HL-60/S4 treated with retinoic acid at 250 ng/mL for 4 days and 3 days (cell line): ENCODE data around the gene PYGM.

ENCODE experiments used
- in situ Hi-C: fragments of 300-500 bp; cut with MboI; formaldehyde crosslinking; loops from 2 replicates; pipeline ENCODE4 v1.7.0; 2022; ENCODE audit warnings: low sequenced_read_pairs

Gene PYGM

GRCh38 chr11:64754124-64754918, 5.5 kb downstream of the PYGM start:
- in situ Hi-C loops = no loop called here

- in situ Hi-C loops = no loop called here
These were observed 6.2 kb downstream of the PYGM start for GRCh38 chr11:64753380-64754123.

- in situ Hi-C loops = no loop called here
These were observed 6.8 kb downstream of the PYGM start for GRCh38 chr11:64753019-64753379.

GRCh38 chr11:64752175-64752970, 7.4 kb downstream of the PYGM start:
- in situ Hi-C loops = no loop called here

- in situ Hi-C loops = no loop called here
These were observed 8.2 kb downstream of the PYGM start for GRCh38 chr11:64751580-64751979.

GRCh38 chr11:64751136-64751535, 8.6 kb downstream of the PYGM start:
- in situ Hi-C loops = no loop called here

DNA sequence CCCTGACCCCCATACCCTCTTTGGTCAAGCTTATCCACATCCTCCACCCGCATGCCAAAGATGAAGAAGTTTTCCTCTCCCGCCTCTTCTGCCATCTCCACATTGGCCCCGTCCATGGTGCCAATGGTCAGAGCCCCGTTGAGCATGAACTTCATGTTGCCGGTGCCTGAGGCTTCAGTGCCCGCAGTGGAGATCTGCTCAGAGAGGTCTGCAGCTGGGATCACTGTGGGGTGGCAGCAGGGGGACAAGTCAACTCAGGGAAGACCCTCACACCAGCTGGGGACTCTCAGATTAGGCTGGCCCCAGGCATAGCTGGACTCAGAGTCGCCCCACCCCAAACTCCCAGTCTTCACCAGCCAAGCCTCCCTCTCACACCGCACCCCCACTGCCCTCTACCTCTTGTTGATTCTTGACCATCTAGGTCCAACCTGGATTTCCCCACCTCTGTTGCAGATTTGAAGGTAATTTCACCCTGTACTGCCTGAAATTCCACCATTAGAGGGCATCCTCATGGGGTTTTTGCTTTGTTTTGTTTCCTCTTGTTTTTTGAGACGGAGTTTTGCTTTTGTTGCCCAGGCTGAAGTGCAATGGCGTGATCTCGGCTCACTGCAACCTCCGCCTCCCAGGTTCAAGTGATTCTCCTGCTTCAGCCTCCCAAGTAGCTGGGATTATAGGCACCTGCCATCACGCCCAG, 9.3 kb downstream of the PYGM start:
- in situ Hi-C loops = no loop called here

- in situ Hi-C loops = no loop called here
These were observed 11.7 kb downstream of the PYGM start for GRCh38 chr11:64747961-64748665.

- in situ Hi-C loops = no loop called here
These were observed 13.3 kb downstream of the PYGM start for GRCh38 chr11:64746486-64746885.

DNA sequence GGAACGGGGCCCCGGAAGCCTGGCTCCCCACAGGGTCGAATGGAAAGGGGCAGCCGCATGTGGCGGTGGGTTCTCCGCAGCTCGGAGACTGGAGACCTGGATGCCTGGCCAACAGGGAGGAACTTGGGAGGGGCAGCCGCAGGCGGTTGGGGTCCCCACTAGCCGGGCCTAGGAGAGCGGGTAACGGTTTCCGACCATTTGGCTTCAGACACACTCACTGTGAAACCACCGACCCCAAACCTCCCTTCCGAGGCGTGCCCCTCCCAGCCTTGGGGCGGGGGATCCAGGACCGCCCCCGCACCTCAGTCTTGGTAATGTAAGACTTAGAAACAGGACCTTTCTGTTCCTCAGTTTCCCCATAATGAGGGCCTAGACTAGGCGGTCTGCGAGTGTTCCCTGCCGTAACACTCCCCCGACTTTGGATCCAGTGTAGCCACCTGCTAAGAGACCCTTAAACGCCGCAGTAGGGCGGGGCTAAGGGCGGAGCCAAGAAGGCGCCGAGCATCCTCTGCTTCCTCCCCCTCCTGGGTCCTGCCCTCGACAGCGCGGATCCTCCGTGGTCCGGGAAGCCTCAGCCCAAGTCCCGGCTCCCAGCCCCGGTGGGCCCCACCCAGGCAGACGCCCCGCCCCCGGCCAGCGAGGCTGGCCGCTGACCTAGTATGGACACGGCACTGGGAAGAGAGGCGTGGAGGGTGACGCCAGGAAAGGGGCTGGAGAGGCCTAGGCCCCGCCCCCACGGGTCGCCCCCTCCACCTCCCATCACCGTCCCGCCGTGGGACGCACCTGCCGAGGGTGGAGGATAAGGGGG, 14.0 kb downstream of the PYGM start:
- in situ Hi-C loops = no loop called here

- in situ Hi-C loops = no loop called here
These were observed 14.6 kb downstream of the PYGM start for GRCh38 chr11:64745189-64745520.

DNA sequence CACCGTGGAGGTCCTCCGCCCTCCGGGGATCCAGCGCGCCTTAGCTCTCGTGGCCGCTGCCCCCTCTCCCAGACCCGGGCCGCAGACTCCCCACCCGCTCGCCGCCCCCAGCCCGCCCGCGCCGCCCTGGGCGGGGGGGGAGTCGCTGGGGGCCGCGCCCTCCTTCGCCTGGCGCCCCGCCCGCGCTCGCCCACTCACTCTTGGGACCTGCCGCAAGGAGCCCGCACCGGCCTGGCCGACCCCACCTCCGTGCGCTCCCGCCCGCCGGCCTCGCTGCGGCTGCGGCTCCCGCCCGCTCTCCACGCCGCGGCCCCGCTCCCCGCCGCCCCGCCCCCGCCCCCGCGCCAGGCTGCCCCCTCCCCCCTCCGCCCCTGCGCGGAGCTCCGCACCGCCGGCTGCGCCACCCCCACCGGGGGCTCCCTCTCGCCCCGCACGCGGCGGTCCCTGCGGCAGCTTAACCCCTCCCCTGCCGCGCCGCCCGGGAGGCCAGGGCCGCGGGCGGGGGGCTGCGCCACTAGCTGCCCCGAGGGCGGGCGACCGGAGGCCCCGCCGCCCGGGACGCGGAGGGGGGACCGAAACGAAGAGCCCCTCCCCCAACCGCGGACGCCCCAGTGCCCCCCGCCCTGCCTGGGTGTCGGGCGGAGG, 15.1 kb downstream of the PYGM start:
- in situ Hi-C loops = no loop called here

- in situ Hi-C loops = no loop called here
These were observed 15.9 kb downstream of the PYGM start, which contains the start of gene RASGRP2 for GRCh38 chr11:64743591-64744543. RASGRP2 (minus strand) TSS chr11:64744142; CDS start chr11:64742866, 1,276 bp downstream.

DNA sequence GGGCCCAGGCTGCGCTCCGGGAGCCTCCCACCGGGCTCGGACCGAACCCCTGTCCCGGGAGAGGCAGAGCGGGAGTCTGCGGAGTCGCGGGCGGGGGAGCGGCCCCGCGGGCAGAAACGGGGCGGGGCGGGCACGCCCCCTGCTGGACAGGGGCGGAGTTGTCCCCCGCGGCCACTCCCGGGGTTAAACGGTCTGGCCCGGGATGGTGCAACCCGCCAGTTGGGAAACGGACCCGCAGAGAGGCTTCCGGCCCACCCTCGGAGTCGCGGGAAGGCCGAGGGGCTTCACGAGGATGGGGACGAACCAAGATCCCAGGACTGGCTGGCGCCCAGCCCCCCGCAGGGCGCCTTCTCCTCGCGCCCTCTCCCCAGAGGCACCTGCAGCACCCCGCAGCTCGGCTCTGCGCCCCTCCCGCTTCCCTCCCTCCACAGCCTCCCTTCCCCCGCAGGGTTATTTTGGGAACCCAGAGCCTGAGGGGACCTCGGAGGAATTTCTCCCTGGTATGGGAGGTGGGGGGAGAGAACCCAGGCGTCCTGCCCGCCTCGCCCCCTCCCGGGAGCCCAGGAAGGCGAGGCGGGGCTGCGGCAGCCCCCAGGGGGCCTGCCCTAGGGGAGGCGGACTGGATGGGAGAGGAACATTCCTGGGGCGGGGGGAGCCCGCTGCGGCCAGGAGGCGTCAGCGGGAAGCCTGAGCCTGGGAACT, 16.7 kb downstream of the PYGM start:
- in situ Hi-C loops = no loop called here

GRCh38 chr11:64742087-64742888, 17.5 kb downstream of the PYGM start:
- in situ Hi-C loops = no loop called here

GRCh38 chr11:64741375-64742086, 18.2 kb downstream of the PYGM start:
- in situ Hi-C loops = no loop called here
